Germinal center (tissue), 1 donor: ENCODE measurements around the gene LRRN4CL.
"Not testable (repeated sequence)": the region's sequence is repeated elsewhere in the genome, so short reads cannot be mapped to it uniquely, and the experiment has no call there.

ENCODE experiments used
- DNase-seq: peaks from one replicate; pipeline ENCODE4 v3.0.0; 2012; ENCODE audit warnings: mixed read lengths, low spot score

Gene LRRN4CL

GRCh38 chr11:62676698-62677097, 12.6 kb downstream of the LRRN4CL start:
- DNase-seq = no peak

GRCh38 chr11:62675415-62675814, 13.9 kb downstream of the LRRN4CL start:
- DNase-seq = not testable (repeated sequence)

- no peak for DNase-seq
These were observed 16.2 kb downstream of the LRRN4CL start for GRCh38 chr11:62673196-62673525.

- peak; percentile 76 for DNase-seq
These were observed 17.5 kb downstream of the LRRN4CL start, which contains the start of the genes LBHD1 and UQCC3 for GRCh38 chr11:62671608-62672389. TSS of gene LBHD1 (minus strand) at chr11:62672267. CDS start at chr11:62670031, 2,236 bp downstream. TSS of gene UQCC3 (plus strand) at chr11:62671673. CDS start at chr11:62671746, 73 bp downstream.

- DNase-seq = no peak
These were observed 18.1 kb downstream of the LRRN4CL start for GRCh38 chr11:62671236-62671607.

- no peak for DNase-seq
These were observed 19.7 kb downstream of the LRRN4CL start for GRCh38 chr11:62669420-62670161.

GRCh38 chr11:62667460-62667859, 21.9 kb downstream of the LRRN4CL start:
- DNase-seq = no peak

GRCh38 chr11:62666259-62666926, 22.9 kb downstream of the LRRN4CL start:
- DNase-seq = no peak

GRCh38 chr11:62665599-62666258, 23.6 kb downstream of the LRRN4CL start:
- peak; percentile 38 for DNase-seq

GRCh38 chr11:62665075-62665598, 24.2 kb downstream of the LRRN4CL start, which contains the start of the genes C11orf98 and CSKMT:
TSS of gene C11orf98 (minus strand) at chr11:62665210. CDS start at chr11:62665169, 41 bp downstream.
TSS of gene CSKMT (plus strand) at chr11:62665312. CDS start at chr11:62665880, 568 bp downstream.
- peak; percentile 97 for DNase-seq

GRCh38 chr11:62664405-62665074, 24.8 kb downstream of the LRRN4CL start:
- DNase-seq = peak; percentile 75

GRCh38 chr11:62656796-62657429, 32.4 kb downstream of the LRRN4CL start:
- DNase-seq = no peak

- DNase-seq = no peak
These were observed 35.0 kb downstream of the LRRN4CL start for GRCh38 chr11:62654297-62654696.

- DNase-seq = no peak
These were observed 36.9 kb downstream of the LRRN4CL start for GRCh38 chr11:62652161-62653006.

GRCh38 chr11:62650283-62650682, 39.0 kb downstream of the LRRN4CL start:
- not testable (repeated sequence) for DNase-seq

GRCh38 chr11:62649486-62649885, 39.8 kb downstream of the LRRN4CL start:
- DNase-seq = no peak

- DNase-seq = no peak
These were observed 40.4 kb downstream of the LRRN4CL start for GRCh38 chr11:62648967-62649364.

GRCh38 chr11:62648185-62648966, 41.0 kb downstream of the LRRN4CL start:
- DNase-seq = no peak

- no peak for DNase-seq
These were observed 41.7 kb downstream of the LRRN4CL start for GRCh38 chr11:62647609-62648005.
